ENCODE data around the gene KLHL29. TPM values are rescaled to one million over a fixed set of nuclear protein-coding genes. Genes with fewer than 3 reads are reported as not detected.

KLHL29 gene
- total and polyA plus RNA-seq, 2 of the 13 experiments (the other 11 are each of a cell fraction or from before 2014, with no cell fraction given), result 0.01 TPM; not detected in 1

DNA sequence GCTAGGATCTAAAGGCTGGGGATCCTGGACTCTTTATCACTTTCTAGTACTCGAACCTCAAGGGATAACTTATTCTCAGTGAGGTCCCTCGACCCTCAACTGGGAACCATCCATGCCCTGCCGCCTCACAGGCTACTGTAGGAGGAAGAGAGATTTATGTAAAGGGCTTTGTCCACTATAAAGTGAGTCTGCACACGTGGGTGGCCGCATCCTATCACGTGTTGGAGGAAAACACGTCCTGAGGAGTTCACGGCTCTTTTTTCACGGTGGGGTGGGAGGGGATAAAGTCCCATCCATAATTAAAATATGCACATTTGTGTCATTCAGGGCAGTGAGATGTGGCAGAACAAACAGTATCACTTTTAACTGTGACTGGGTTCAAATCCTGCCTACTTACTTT, 176.6 kb downstream of the KLHL29 start:
- Histone ChIP-seq H3K9me3 (ENCODE audit: low read length) (no peaks in the 10 kb centered on the region), H2AFZ (ENCODE audit: low read length) (no peak overlapping the region), H3K4me2 (ENCODE audit: low read depth, low read length) (no peak overlapping the region), H3K9ac (ENCODE audit: insufficient read depth, low read depth, low read length) (no peak overlapping the region), H3K27ac (ENCODE audit: extremely low read length, insufficient read depth, low read length) (no peak overlapping the region), H4K20me1 (ENCODE audit: insufficient read depth, low read length) (no peaks in the 10 kb centered on the region), H3K36me3 (replicated peaks in 1 of 2; ENCODE audit: control insufficient read depth in 1 of 2, insufficient read depth in 2 of 2, low read length in 2 of 2) (no peaks in the 10 kb centered on the region), H3K79me2 (ENCODE audit: insufficient read depth, low read length) (no peaks in the 10 kb centered on the region), H3K4me3 (replicated peaks in 1 of 3; ENCODE audit: insufficient read depth in 1 of 3, low read depth in 2 of 3, low read length in 3 of 3) (no peak overlapping the region), H3K4me1 (ENCODE audit: insufficient read depth, low read length) (no peaks in the 10 kb centered on the region), H3K27me3 (ENCODE audit: control insufficient read depth in 1 of 2, insufficient read depth in 2 of 2, low read length in 2 of 2) (peaks cover 4 to 45% of the 10 kb centered on the region in 2 experiments; a peak in 4 of 5 replicates)
- in situ Hi-C loops (cut with HindIII; ENCODE audit: extremely low pct_ligation_motif_present, low pct_unique_long_range_greater_than_20kb) (no loop called here), intact Hi-C loops (cut with micrococcal nuclease; ENCODE audit: unreplicated experiment) (no loop called here)
- no peak for FAIRE-seq
- no TSS peak for BruUV-seq (replicated peaks)
- TF ChIP-seq ZNF12 (CRISPR knock-in tag; IDR thresholded peaks at IDR 0.05) (no peak), ZBTB43 (CRISPR knock-in tag; conservative IDR thresholded peaks at IDR 0.05) (no peak)
- TF ChIP-seq, protein P1, sequence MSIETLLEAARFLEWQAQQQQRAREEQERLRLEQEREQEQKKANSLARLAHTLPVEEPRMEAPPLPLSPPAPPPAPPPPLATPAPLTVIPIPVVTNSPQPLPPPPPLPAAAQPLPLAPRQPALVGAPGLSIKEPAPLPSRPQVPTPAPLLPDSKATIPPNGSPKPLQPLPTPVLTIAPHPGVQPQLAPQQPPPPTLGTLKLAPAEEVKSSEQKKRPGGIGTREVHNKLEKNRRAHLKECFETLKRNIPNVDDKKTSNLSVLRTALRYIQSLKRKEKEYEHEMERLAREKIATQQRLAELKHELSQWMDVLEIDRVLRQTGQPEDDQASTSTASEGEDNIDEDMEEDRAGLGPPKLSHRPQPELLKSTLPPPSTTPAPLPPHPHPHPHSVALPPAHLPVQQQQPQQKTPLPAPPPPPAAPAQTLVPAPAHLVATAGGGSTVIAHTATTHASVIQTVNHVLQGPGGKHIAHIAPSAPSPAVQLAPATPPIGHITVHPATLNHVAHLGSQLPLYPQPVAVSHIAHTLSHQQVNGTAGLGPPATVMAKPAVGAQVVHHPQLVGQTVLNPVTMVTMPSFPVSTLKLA (IDR thresholded peaks at IDR 0.05), result peak; percentile 96
- TF ChIP-seq, protein P2, sequence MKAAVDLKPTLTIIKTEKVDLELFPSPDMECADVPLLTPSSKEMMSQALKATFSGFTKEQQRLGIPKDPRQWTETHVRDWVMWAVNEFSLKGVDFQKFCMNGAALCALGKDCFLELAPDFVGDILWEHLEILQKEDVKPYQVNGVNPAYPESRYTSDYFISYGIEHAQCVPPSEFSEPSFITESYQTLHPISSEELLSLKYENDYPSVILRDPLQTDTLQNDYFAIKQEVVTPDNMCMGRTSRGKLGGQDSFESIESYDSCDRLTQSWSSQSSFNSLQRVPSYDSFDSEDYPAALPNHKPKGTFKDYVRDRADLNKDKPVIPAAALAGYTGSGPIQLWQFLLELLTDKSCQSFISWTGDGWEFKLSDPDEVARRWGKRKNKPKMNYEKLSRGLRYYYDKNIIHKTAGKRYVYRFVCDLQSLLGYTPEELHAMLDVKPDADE (CRISPR knock-in tag; IDR thresholded peaks at IDR 0.05), result no peak
- CTCF ChIA-PET (ENCODE audit: low intra/inter-chr PET ratio, low total read pairs), result no interaction called here
- DNase-seq (ENCODE audit: low spot score), result no peak
- POLR2A ChIA-PET, result no interaction called here
- no peak for ATAC-seq
- WGBS (ENCODE audit: low lambda C conversion rate), result 10% methylated on average over 9 of the region's 9 CpGs

- no TSS peak for BruUV-seq (replicated peaks)
- TF ChIP-seq, protein P3, sequence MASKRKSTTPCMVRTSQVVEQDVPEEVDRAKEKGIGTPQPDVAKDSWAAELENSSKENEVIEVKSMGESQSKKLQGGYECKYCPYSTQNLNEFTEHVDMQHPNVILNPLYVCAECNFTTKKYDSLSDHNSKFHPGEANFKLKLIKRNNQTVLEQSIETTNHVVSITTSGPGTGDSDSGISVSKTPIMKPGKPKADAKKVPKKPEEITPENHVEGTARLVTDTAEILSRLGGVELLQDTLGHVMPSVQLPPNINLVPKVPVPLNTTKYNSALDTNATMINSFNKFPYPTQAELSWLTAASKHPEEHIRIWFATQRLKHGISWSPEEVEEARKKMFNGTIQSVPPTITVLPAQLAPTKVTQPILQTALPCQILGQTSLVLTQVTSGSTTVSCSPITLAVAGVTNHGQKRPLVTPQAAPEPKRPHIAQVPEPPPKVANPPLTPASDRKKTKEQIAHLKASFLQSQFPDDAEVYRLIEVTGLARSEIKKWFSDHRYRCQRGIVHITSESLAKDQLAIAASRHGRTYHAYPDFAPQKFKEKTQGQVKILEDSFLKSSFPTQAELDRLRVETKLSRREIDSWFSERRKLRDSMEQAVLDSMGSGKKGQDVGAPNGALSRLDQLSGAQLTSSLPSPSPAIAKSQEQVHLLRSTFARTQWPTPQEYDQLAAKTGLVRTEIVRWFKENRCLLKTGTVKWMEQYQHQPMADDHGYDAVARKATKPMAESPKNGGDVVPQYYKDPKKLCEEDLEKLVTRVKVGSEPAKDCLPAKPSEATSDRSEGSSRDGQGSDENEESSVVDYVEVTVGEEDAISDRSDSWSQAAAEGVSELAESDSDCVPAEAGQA (IDR thresholded peaks at IDR 0.05; ENCODE audit: low read depth), result no peak
- TF ChIP-seq, protein P3 (CRISPR knock-in tag; IDR thresholded peaks at IDR 0.05; ENCODE audit: borderline replicate concordance), result no peak
- 0 out of 2 replicates have a peak, but pooled peaks have one; percentile 18 for TF ChIP-seq GABPA (IDR thresholded peaks at IDR 0.05; ENCODE audit: low read depth, low read length)
- TF ChIP-seq GABPA (CRISPR knock-in tag; IDR thresholded peaks at IDR 0.05; ENCODE audit: low read depth), result no peak
Measured at GRCh38 chr2:23562143-23562542, 177.2 kb downstream of the KLHL29 start.

More at GRCh38 chr2:23562143-23562542, 177.2 kb downstream of the KLHL29 start:
- DNase-seq (ENCODE audit: low spot score) (no peak), ATAC-seq (no peak), FAIRE-seq (no peak)
- H3K4me2 ChIP-seq (ENCODE audit: low read depth, low read length), result no peak overlapping the region
- ChIA-PET POLR2A (no interaction called here), CTCF (ENCODE audit: low intra/inter-chr PET ratio, low total read pairs) (no interaction called here)
- no peak overlapping the region for H3K4me3 ChIP-seq (replicated peaks in 1 of 3; ENCODE audit: insufficient read depth in 1 of 3, low read depth in 2 of 3, low read length in 3 of 3)
- no peaks in the 10 kb centered on the region for H3K36me3 ChIP-seq (replicated peaks in 1 of 2; ENCODE audit: control insufficient read depth in 1 of 2, insufficient read depth in 2 of 2, low read length in 2 of 2)
- no peak overlapping the region for H3K27ac ChIP-seq (ENCODE audit: extremely low read length, insufficient read depth, low read length)
- H4K20me1 ChIP-seq (ENCODE audit: insufficient read depth, low read length), result no peaks in the 10 kb centered on the region
- in situ Hi-C loops (cut with HindIII; ENCODE audit: extremely low pct_ligation_motif_present, low pct_unique_long_range_greater_than_20kb) (no loop called here), intact Hi-C loops (cut with micrococcal nuclease; ENCODE audit: unreplicated experiment) (no loop called here)
- H3K9ac ChIP-seq (ENCODE audit: insufficient read depth, low read depth, low read length), result no peak overlapping the region
- H3K79me2 ChIP-seq (ENCODE audit: insufficient read depth, low read length), result no peaks in the 10 kb centered on the region
- peaks cover 2 to 39% of the 10 kb centered on the region in 2 experiments; a peak in 4 of 5 replicates for H3K27me3 ChIP-seq (ENCODE audit: control insufficient read depth in 1 of 2, insufficient read depth in 2 of 2, low read length in 2 of 2)
- no peak overlapping the region for H2AFZ ChIP-seq (ENCODE audit: low read length)
- WGBS (ENCODE audit: low lambda C conversion rate), result 58% methylated on average over 18 of the region's 30 CpGs
- H3K9me3 ChIP-seq (ENCODE audit: low read length), result no peaks in the 10 kb centered on the region
- no peaks in the 10 kb centered on the region for H3K4me1 ChIP-seq (ENCODE audit: insufficient read depth, low read length)

All from HepG2 (cell line).